HG02610 (cell line): ENCODE data around the gene PTPRN2.
A peak's percentile ranks its signal among the peaks of the same experiment; 100 is the strongest.

ENCODE experiments used
- ATAC-seq: cut with Tn5 transposase; IDR thresholded peaks from one replicate; pipeline ENCODE4 v1.9.1; 2021; ENCODE audit warnings: mild to moderate bottlenecking, moderate library complexity; ENCODE audit not compliant: unreplicated experiment

Gene PTPRN2

GRCh38 chr7:158603773-158604755 is 16.4 kb upstream of the PTPRN2 start:
- peak; percentile 22 for ATAC-seq

GRCh38 chr7:158602905-158603772 is 15.5 kb upstream of the PTPRN2 start:
- ATAC-seq, result peak; percentile 74

- ATAC-seq, result no peak
These were observed 14.4 kb upstream of the PTPRN2 start for GRCh38 chr7:158602041-158602440.

GRCh38 chr7:158601090-158601489 is 13.5 kb upstream of the PTPRN2 start:
- no peak for ATAC-seq

- no peak for ATAC-seq
These were observed 9.1 kb upstream of the PTPRN2 start for GRCh38 chr7:158596745-158597144.

- no peak for ATAC-seq
These were observed 8.7 kb upstream of the PTPRN2 start for GRCh38 chr7:158596309-158596708.

- ATAC-seq, result peak; percentile 53
These were observed 7.4 kb upstream of the PTPRN2 start for GRCh38 chr7:158595068-158595467.

GRCh38 chr7:158592541-158592940 is 4.9 kb upstream of the PTPRN2 start:
- no peak for ATAC-seq

GRCh38 chr7:158591944-158592343 is 4.3 kb upstream of the PTPRN2 start:
- no peak for ATAC-seq

GRCh38 chr7:158590181-158590530 is 2.5 kb upstream of the PTPRN2 start:
- no peak for ATAC-seq

- no peak for ATAC-seq
These were observed 2.0 kb upstream of the PTPRN2 start for GRCh38 chr7:158589653-158590052.

GRCh38 chr7:158588878-158589442 is 1.3 kb upstream of the PTPRN2 start:
- no peak for ATAC-seq

GRCh38 chr7:158588085-158588877 is 658 bp upstream of the PTPRN2 start:
- no peak for ATAC-seq

- ATAC-seq, result no peak
These were observed 993 bp downstream of the PTPRN2 start for GRCh38 chr7:158586499-158587161.

GRCh38 chr7:158585721-158586498 is 1.7 kb downstream of the PTPRN2 start:
- no peak for ATAC-seq

GRCh38 chr7:158584407-158584806 is 3.2 kb downstream of the PTPRN2 start:
- ATAC-seq, result no peak

- no peak for ATAC-seq
These were observed 3.8 kb downstream of the PTPRN2 start for GRCh38 chr7:158583810-158584209.

GRCh38 chr7:158583143-158583542 is 4.5 kb downstream of the PTPRN2 start:
- ATAC-seq, result no peak

GRCh38 chr7:158582089-158582456 is 5.5 kb downstream of the PTPRN2 start:
- no peak for ATAC-seq
